Lung (tissue), 12 donors: Measurements from ENCODE around the gene THOC6. TPM values are rescaled to one million over a fixed set of nuclear protein-coding genes. Genes with fewer than 3 reads are reported as not detected.

Experiments used
- ATAC-seq: fragments of 200-7000 bp; cut with Tn5 transposase; one replicate; pipeline ENCODE4 v1.9.1; 2020; ENCODE audit warnings: moderate number of reproducible peaks; ENCODE audit not compliant: insufficient read depth, low FRiP score
- DNase-seq, 3 donors: peaks; one replicate each; pipeline ENCODE4 v3.0.0-alpha.2; 2013 to 2017
- H3K27ac ChIP-seq, 2 donors: one replicate each; pipeline ENCODE4 v1.5.1; 2013; ENCODE audit warnings: mild to moderate bottlenecking in 2 of 2, moderate library complexity in 2 of 2, control low read depth in 1 of 2, inconsistent platforms in 1 of 2, low read depth in 1 of 2, low read length in 1 of 2
- H3K27me3 ChIP-seq, 3 donors: one replicate each; pipeline ENCODE4 v1.5.1; 2013; ENCODE audit warnings: low read length in 2 of 3; ENCODE audit not compliant: control insufficient read depth in 3 of 3, insufficient read depth in 3 of 3
- H3K36me3 ChIP-seq, 4 donors: one replicate each; pipeline ENCODE4 v1.5.1; 2013; ENCODE audit warnings: low read length in 4 of 4, mild to moderate bottlenecking in 1 of 4, moderate library complexity in 1 of 4; ENCODE audit not compliant: control insufficient read depth in 4 of 4, insufficient read depth in 4 of 4
- H3K4me1 ChIP-seq, 5 donors: one replicate each; pipeline ENCODE4 v1.5.1; 2013; ENCODE audit warnings: low read length in 5 of 5, mild to moderate bottlenecking in 2 of 5, moderate library complexity in 1 of 5; ENCODE audit not compliant: control insufficient read depth in 5 of 5, insufficient read depth in 5 of 5
- H3K4me3 ChIP-seq: one replicate; pipeline ENCODE4 v1.5.1; 2013; ENCODE audit warnings: mild to moderate bottlenecking, control low read depth, moderate library complexity
- H3K9ac ChIP-seq, 2 donors: one replicate each; pipeline ENCODE4 v1.5.1; 2013; ENCODE audit warnings: low read length in 2 of 2, control low read depth in 1 of 2; ENCODE audit not compliant: insufficient read depth in 1 of 2
- H3K9me3 ChIP-seq, 4 donors: one replicate each; pipeline ENCODE4 v1.5.1; 2013; ENCODE audit warnings: low read length in 3 of 4, mild to moderate bottlenecking in 1 of 4, moderate library complexity in 1 of 4; ENCODE audit not compliant: control insufficient read depth in 4 of 4, insufficient read depth in 3 of 4
- WGBS, 2 donors: extraction: QIAGEN DNeasy Blood & Tissue Kit; methylation state at CpG; one replicate each; pipeline ENCODE4 v1.1.7; 2013; 5-methylcytosine and 5-hydroxymethylcytosine counted together
- polyA plus RNA-seq, 2 donors: library from polyadenylated mRNA; stranded (reverse); fragments of 200-250 nt; gene quantifications; one replicate each; pipeline ENCODE4 v1.2.1, GENCODE V29; 2013
- total RNA-seq, 2 donors: library from RNA; depleted of rRNA in 1 of 2; stranded (reverse); fragments of >200 nt in 1 of 2; gene quantifications; one replicate each; pipeline ENCODE4 v1.2.1, GENCODE V29; 2014 to 2021
- TF ChIP-seq, protein P1 (sequence below): IDR thresholded peaks from 2 replicates; pipeline ENCODE4 v1.5.1; 2012; ENCODE audit warnings: mild to moderate bottlenecking; ENCODE audit errors: control extremely low read depth, extremely low read depth
- donor health status: control.
- donor health status: control.
- donor health status: Bipolar disorder and iron deficiency.
- donor health status: healthy.
- donor health status: DM: yes; HTN: yes; CAD: no.

Gene THOC6
- total and polyA plus RNA-seq, 4 donors, result 12.7 to 58.3 (median 40.0) TPM

DNA sequence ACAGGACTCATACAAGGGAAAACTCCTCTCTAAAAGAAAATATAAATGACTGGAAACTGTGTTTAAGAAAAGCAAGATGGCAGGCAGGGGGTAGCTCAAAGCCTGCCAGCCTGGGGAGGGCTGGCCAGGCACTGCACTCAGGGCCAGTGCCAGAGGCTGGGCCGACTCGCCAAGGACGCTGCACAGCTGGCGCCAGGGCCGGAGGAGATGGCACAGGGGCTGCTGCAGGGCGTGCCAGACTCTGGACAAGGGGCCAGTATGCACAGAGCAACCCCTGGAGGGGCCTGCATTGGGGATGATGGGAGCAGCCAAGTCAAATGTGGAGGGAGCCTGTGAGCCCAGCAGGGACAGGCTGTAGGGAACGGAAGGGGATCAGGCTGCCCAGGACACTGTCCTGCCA lies 47.6 kb upstream of the THOC6 start:
- TF ChIP-seq, protein P1, sequence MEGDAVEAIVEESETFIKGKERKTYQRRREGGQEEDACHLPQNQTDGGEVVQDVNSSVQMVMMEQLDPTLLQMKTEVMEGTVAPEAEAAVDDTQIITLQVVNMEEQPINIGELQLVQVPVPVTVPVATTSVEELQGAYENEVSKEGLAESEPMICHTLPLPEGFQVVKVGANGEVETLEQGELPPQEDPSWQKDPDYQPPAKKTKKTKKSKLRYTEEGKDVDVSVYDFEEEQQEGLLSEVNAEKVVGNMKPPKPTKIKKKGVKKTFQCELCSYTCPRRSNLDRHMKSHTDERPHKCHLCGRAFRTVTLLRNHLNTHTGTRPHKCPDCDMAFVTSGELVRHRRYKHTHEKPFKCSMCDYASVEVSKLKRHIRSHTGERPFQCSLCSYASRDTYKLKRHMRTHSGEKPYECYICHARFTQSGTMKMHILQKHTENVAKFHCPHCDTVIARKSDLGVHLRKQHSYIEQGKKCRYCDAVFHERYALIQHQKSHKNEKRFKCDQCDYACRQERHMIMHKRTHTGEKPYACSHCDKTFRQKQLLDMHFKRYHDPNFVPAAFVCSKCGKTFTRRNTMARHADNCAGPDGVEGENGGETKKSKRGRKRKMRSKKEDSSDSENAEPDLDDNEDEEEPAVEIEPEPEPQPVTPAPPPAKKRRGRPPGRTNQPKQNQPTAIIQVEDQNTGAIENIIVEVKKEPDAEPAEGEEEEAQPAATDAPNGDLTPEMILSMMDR, result no peak
- Histone ChIP-seq H3K27me3 (no peaks in the 10 kb centered on the region), H3K4me1 (peaks cover 0 to 41% (median 5%) of the 10 kb centered on the region in 5 donors), H3K4me3 (no peak overlapping the region), H3K9me3 (no peaks in the 10 kb centered on the region), H3K27ac (no peak overlapping the region), H3K9ac (no peak overlapping the region), H3K36me3 (no peaks in the 10 kb centered on the region)
- DNase-seq (no peak), ATAC-seq (no peak)
- WGBS, 2 donors, result 93 to 96% methylated on average over 7 of the region's 7 CpGs

DNA sequence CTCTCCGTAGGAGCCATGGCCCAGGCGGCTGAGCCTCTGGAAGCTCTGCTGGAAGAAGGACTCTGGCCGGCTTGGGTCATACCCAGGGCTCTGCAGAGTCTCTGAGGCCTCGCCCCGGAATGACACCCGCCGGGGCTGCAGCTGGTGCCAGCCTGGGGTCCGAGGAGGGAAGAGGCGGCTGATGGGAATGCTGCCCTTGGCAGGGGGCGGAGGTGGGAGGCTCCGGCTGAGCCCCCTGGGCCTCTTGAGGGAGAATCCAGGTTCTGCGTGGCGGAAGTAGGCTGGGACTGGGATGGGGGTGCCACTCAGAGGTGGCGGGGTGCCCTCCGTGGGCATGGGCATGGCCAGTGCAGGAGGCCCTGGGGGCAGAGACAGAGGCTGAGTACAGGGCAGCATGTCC lies 47.2 kb upstream of the THOC6 start:
- WGBS, 2 donors, result 95% methylated on average over 15 of the region's 15 CpGs

DNA sequence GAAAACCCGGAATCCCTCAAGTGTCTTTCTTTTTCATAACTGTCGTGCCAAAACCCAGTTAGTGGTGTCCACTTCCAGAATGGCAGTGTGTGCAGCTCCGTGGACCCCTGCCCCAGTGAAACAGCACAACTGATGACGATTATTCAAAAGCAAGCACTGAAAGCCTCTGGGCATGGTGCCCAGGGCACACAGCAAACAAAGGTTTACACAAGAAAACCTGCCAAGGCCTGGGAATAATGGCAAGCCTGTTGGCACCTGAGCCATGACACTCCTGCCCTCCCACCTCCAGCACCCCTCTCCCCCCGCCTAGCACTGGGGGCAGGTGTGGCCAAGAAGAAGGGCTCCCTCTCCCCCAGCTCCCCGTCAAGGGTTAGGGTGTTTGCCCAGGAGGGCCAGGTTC lies 46.4 kb upstream of the THOC6 start:
- DNase-seq, result peak in 2 of 3 donors; percentile 54 to 77
- TF ChIP-seq, protein P1, result no peak
- no peak overlapping the region for H3K4me3 ChIP-seq
- WGBS, 2 donors, result 70 to 81% methylated on average over 6 of the region's 6 CpGs
- H3K27me3 ChIP-seq, result no peaks in the 10 kb centered on the region
- no peak for ATAC-seq
- H3K9me3 ChIP-seq, result no peaks in the 10 kb centered on the region
- peaks cover 0 to 41% (median 5%) of the 10 kb centered on the region in 5 donors for H3K4me1 ChIP-seq
- no peaks in the 10 kb centered on the region for H3K36me3 ChIP-seq
- H3K27ac ChIP-seq, result no peak overlapping the region
- H3K9ac ChIP-seq, result no peak overlapping the region

More for the DNA sequence above, 47.2 kb upstream of the THOC6 start:
- Histone ChIP-seq H3K9ac (no peak overlapping the region), H3K9me3 (no peaks in the 10 kb centered on the region), H3K4me1 (peaks cover 0 to 45% (median 5%) of the 10 kb centered on the region in 5 donors), H3K27me3 (no peaks in the 10 kb centered on the region), H3K4me3 (no peak overlapping the region), H3K36me3 (no peaks in the 10 kb centered on the region), H3K27ac (no peak overlapping the region)
- no peak for DNase-seq
- TF ChIP-seq, protein P1, result no peak
- ATAC-seq, result no peak

DNA sequence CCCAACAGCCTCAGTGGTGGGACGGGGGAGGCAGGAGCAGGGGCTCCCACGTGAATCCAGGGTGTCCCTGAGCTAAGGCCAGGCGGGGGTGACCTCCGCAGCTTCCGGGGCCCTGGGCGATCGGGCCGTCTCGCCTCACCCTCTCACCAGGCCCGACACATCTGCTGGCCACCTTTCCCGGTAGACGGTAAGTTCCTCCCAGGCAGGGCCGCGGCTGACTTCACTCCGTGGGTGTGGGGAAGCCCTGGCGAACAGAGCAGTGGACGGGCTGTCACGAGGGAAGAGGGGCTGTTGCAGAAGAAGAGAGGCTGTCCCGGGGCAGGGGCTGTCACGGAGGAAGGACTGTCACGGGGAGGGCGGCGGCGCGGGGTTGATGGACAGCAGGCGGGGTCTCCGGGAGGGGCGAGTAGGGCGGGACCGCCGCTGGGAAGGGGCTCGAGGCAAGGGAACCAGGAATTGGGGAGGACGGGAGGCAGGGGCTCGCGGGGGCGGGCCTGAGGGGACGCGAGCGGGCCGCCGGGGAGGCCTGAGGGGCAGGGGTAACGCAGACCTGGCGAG lies 44.1 kb upstream of the THOC6 start:
- H3K27me3 ChIP-seq, result no peaks in the 10 kb centered on the region
- no peaks in the 10 kb centered on the region for H3K36me3 ChIP-seq
- ATAC-seq (no peak), DNase-seq (no peak)
- peaks cover 0 to 24% (median 7%) of the 10 kb centered on the region in 5 donors for H3K4me1 ChIP-seq
- H3K27ac ChIP-seq, result no peak overlapping the region
- no peaks in the 10 kb centered on the region for H3K9me3 ChIP-seq
- H3K9ac ChIP-seq, result no peak overlapping the region
- peak overlapping the region; percentile 42 for H3K4me3 ChIP-seq
- TF ChIP-seq, protein P1, result no peak
- 6 to 9% methylated on average over 36 to 43 of the region's 43 CpGs for WGBS, 2 donors
